ENCODE results near the gene ZSCAN10. TPM values are rescaled to one million over a fixed set of nuclear protein-coding genes. Genes with fewer than 3 reads are reported as not detected.

Gene ZSCAN10
- total and polyA plus RNA-seq, 2 donors (not counting 3 experiments of a cell fraction or from before 2014, with no cell fraction given): not detected

DNA sequence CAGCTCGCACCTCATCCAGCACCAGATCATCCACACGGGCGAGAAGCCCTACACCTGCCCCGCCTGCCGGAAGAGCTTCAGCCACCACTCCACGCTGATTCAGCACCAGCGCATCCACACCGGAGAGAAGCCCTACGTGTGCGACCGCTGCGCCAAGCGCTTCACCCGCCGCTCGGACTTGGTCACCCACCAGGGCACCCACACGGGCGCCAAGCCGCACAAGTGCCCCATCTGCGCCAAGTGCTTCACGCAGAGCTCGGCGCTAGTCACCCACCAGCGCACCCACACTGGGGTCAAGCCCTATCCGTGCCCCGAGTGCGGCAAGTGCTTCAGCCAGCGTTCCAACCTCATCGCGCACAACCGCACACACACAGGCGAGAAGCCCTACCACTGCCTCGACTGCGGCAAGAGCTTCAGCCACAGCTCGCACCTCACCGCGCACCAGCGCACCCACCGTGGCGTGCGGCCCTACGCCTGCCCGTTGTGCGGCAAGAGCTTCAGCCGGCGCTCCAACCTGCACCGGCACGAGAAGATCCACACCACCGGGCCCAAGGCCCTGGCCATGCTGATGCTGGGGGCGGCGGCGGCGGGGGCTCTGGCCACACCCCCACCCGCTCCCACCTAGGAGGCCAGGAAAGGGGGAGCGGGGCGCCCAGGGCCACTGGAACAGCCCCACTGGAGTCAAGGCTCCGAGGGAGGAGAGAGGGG, 20.8 kb upstream of the ZSCAN10 start:
- H3K4me1 ChIP-seq (ENCODE audit: control insufficient read depth, extremely low read depth, insufficient read depth, low read length): peaks cover 6% of the 10 kb centered on the region
- ChIA-PET CTCF (interaction anchor here (0.9 to 4.9 kb wide), 5 partner anchors 10 to 88 kb away, joined by 3 to 26 read pairs (median 13); no protein-coding TSS in a partner anchor), POLR2A (interaction anchor here (0.8 kb wide), 1 partner anchor 17 kb away, joined by 3 read pairs; no protein-coding TSS in a partner anchor)
- H3K9me1 ChIP-seq (replicated peaks; ENCODE audit: control insufficient read depth, extremely low read depth, insufficient read depth, low read length): no peaks in the 10 kb centered on the region
- no peak overlapping the region for H3K27ac ChIP-seq (ENCODE audit: insufficient read depth, low read depth, low read length)
- no peak overlapping the region for H3K9ac ChIP-seq (replicated peaks; ENCODE audit: extremely low read depth, insufficient read depth, low read length)
- intact Hi-C loops (cut with micrococcal nuclease): no loop called here
- no peaks in the 10 kb centered on the region for H3K79me2 ChIP-seq (ENCODE audit: control insufficient read depth, insufficient read depth, low read length)
- no peak overlapping the region for H2AFZ ChIP-seq (ENCODE audit: low read depth, low read length)
- H3K9me3 ChIP-seq (replicated peaks; ENCODE audit: control insufficient read depth, insufficient read depth, low read length): no peaks in the 10 kb centered on the region
- peaks cover 4 to 28% of the 10 kb centered on the region in 2 experiments for H3K36me3 ChIP-seq (ENCODE audit: control insufficient read depth in 2 of 2, extremely low read depth in 1 of 2, insufficient read depth in 2 of 2, low read length in 2 of 2)
- H3K4me3 ChIP-seq (replicated peaks in 1 of 3; ENCODE audit: insufficient read depth in 1 of 3, low read depth in 1 of 3, low read length in 3 of 3): no peak overlapping the region
- H3K27me3 ChIP-seq (ENCODE audit: control insufficient read depth in 2 of 2, insufficient read depth in 2 of 2, low read length in 2 of 2): no peaks in the 10 kb centered on the region
- no peak for FAIRE-seq
- no peak overlapping the region for H3K4me2 ChIP-seq (ENCODE audit: insufficient read depth, low read length)
- dilution Hi-C loops (cut with MboI; ENCODE audit: extremely low pct_ligation_motif_present, low sequenced_read_pairs): no loop called here
- no peak for DNase-seq (ENCODE audit: low read depth, low spot score)
- BruUV-seq (replicated peaks): no TSS peak
- TF ChIP-seq POLR2AphosphoS5 (IDR thresholded peaks at IDR 0.05; ENCODE audit: insufficient read depth, low read depth, low read length) (no peak), MYC (IDR thresholded peaks at IDR 0.05; ENCODE audit: low read depth, low read length) (no peak), POLR2A (IDR thresholded peaks at IDR 0.05; ENCODE audit: low read depth, low read length) (no peak), JUN (IDR thresholded peaks at IDR 0.05; ENCODE audit: borderline replicate concordance, insufficient read depth, insufficient read length, low read depth) (no peak)
- TF ChIP-seq, protein P1, sequence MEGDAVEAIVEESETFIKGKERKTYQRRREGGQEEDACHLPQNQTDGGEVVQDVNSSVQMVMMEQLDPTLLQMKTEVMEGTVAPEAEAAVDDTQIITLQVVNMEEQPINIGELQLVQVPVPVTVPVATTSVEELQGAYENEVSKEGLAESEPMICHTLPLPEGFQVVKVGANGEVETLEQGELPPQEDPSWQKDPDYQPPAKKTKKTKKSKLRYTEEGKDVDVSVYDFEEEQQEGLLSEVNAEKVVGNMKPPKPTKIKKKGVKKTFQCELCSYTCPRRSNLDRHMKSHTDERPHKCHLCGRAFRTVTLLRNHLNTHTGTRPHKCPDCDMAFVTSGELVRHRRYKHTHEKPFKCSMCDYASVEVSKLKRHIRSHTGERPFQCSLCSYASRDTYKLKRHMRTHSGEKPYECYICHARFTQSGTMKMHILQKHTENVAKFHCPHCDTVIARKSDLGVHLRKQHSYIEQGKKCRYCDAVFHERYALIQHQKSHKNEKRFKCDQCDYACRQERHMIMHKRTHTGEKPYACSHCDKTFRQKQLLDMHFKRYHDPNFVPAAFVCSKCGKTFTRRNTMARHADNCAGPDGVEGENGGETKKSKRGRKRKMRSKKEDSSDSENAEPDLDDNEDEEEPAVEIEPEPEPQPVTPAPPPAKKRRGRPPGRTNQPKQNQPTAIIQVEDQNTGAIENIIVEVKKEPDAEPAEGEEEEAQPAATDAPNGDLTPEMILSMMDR (IDR thresholded peaks at IDR 0.05; ENCODE audit: extremely low read depth in 1 of 2, insufficient read depth in 1 of 2, low read depth in 1 of 2, low read length in 2 of 2): no peak
- TF ChIP-seq, protein P2, sequence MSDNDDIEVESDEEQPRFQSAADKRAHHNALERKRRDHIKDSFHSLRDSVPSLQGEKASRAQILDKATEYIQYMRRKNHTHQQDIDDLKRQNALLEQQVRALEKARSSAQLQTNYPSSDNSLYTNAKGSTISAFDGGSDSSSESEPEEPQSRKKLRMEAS (IDR thresholded peaks at IDR 0.05; ENCODE audit: insufficient read depth, insufficient read length): no peak
- H4K20me1 ChIP-seq (replicated peaks; ENCODE audit: control insufficient read depth, extremely low read depth, insufficient read depth, low read length): no peaks in the 10 kb centered on the region
